RPMI7951 (cell line): ENCODE measurements around the gene LMOD3. TPM values are rescaled to one million over a fixed set of nuclear protein-coding genes. Genes with fewer than 3 reads are reported as not detected.

ENCODE experiments used
- DNase-seq: peaks from one replicate; pipeline ENCODE4 v3.0.0-alpha.2; 2012; ENCODE audit warnings: low read depth
- total RNA-seq: library from RNA; depleted of rRNA; stranded (reverse); fragments of >200 nt; shearing (Covaris generic); gene quantifications from 2 replicates; pipeline ENCODE4 v1.2.3, GENCODE V29; 2014

LMOD3 gene
- total RNA-seq, 1 experiment from 2014 or later = not detected

- DNase-seq = no peak
These were observed 445 bp downstream of the LMOD3 start for GRCh38 chr3:69121950-69122349.

- DNase-seq = no peak
These were observed 882 bp downstream of the LMOD3 start for GRCh38 chr3:69121513-69121912.

- DNase-seq = peak; percentile 69
These were observed 1.4 kb downstream of the LMOD3 start for GRCh38 chr3:69120879-69121464.

- no peak for DNase-seq
These were observed 2.7 kb downstream of the LMOD3 start for GRCh38 chr3:69119681-69120080.

GRCh38 chr3:69119138-69119537 is 3.3 kb downstream of the LMOD3 start:
- DNase-seq = no peak

GRCh38 chr3:69118555-69118954 is 3.8 kb downstream of the LMOD3 start:
- DNase-seq = no peak

- no peak for DNase-seq
These were observed 5.5 kb downstream of the LMOD3 start for GRCh38 chr3:69116897-69117296.

GRCh38 chr3:69116162-69116561 is 6.2 kb downstream of the LMOD3 start:
- no peak for DNase-seq

- peak; percentile 16 for DNase-seq
These were observed 6.7 kb downstream of the LMOD3 start for GRCh38 chr3:69115731-69116130.

- peak; percentile 64 for DNase-seq
These were observed 8.9 kb downstream of the LMOD3 start for GRCh38 chr3:69113536-69113935.

GRCh38 chr3:69110941-69111546 is 11.4 kb downstream of the LMOD3 start:
- DNase-seq = peak; percentile 11

- DNase-seq = no peak
These were observed 13.6 kb downstream of the LMOD3 start for GRCh38 chr3:69108811-69109210.

GRCh38 chr3:69107841-69108240 is 14.6 kb downstream of the LMOD3 start:
- DNase-seq = no peak

- no peak for DNase-seq
These were observed 17.1 kb downstream of the LMOD3 start for GRCh38 chr3:69105320-69105719.

- DNase-seq = no peak
These were observed 17.8 kb downstream of the LMOD3 start for GRCh38 chr3:69104586-69104985.

- no peak for DNase-seq
These were observed 19.3 kb downstream of the LMOD3 start for GRCh38 chr3:69103123-69103522.

- no peak for DNase-seq
These were observed 20.0 kb downstream of the LMOD3 start for GRCh38 chr3:69102384-69102783.

- DNase-seq = no peak
These were observed 22.8 kb downstream of the LMOD3 start for GRCh38 chr3:69099576-69099975.

GRCh38 chr3:69097407-69098086 is 24.8 kb downstream of the LMOD3 start:
- no peak for DNase-seq

GRCh38 chr3:69096299-69096698 is 26.1 kb downstream of the LMOD3 start:
- no peak for DNase-seq

- no peak for DNase-seq
These were observed 26.8 kb downstream of the LMOD3 start for GRCh38 chr3:69095636-69096035.

- DNase-seq = peak; percentile 82
These were observed 27.8 kb downstream of the LMOD3 start for GRCh38 chr3:69094467-69095205.
